HT-29 (cell line): ENCODE measurements around the gene SRF. TPM values are rescaled to one million over a fixed set of nuclear protein-coding genes. Genes with fewer than 3 reads are reported as not detected.
"Not testable (repeated sequence)": the region's sequence is repeated elsewhere in the genome, so short reads cannot be mapped to it uniquely, and the experiment has no call there.

Experiments
- DNase-seq: peaks from one replicate; pipeline ENCODE4 v3.0.0-alpha.2; 2015; ENCODE audit warnings: low spot score
- total RNA-seq: library from RNA; depleted of rRNA; stranded (reverse); fragments of >200 nt; shearing (Covaris generic); gene quantifications from 2 replicates; pipeline ENCODE4 v1.2.3, GENCODE V29; 2014; rRNA removed

Gene SRF
- 49.2 and 57.4 TPM in 2 replicates for total RNA-seq

DNA sequence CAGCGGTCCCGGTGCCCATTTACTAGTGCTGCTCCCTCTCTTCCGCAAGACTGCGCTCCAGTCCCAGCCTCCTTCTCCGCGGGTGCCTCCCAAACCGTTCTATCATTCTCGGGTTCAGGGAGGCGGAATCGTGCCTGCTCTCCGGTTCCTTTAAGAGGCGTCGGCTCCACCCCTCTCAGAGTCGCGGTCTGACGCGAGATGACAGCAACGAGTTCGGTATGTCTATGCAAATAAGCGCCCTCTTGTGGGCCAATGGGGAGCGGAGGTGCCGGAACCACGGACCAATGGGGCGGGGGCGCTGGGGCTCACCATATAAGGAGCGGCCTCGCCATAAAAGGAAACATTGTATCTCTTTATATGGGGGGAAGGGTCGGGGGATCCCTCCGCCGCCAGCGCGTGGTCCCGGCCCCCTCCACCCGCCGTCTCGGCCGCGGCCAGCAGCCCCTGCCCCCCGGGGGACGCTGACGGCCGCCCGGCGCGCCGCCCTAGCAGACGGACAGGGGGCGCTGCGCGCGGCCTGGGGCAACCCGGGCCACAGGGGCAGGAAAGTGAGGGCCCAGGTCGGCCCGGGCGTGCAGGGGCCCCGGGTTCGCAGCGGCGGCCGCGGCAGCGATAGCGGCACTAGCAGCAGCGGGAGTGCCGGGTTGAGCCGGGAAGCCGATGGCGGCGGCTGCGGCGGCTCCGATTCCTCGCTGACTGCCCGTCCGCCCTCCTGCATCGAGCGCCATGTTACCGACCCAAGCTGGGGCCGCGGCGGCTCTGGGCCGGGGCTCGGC lies at the start of gene SRF:
TSS of gene SRF (plus strand) at position 339 of the 776 bp plus-strand sequence. CDS start at position 727, 388 bp downstream.
- peak; percentile 99 for DNase-seq

DNA sequence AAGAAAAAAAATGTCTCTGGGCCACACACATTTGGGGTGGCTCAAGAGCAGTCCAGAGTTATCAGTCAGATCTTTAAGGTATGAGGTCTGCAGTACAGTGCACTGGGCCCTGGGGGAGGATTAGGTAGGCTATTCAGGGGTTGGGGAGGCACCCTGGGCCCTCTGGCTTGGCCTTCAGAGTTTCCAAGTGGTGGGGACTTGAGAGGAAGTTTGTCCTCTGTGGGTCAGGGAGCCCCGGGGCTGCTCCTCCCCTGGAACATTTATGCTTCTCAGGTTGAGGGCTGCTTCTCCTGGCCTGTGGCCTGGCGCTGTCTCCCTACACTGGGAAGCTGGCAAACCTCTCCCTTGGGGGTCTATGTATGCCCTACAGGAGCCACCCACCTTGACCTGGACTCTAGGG lies 48.9 kb upstream of the SRF start:
- DNase-seq = no peak

DNA sequence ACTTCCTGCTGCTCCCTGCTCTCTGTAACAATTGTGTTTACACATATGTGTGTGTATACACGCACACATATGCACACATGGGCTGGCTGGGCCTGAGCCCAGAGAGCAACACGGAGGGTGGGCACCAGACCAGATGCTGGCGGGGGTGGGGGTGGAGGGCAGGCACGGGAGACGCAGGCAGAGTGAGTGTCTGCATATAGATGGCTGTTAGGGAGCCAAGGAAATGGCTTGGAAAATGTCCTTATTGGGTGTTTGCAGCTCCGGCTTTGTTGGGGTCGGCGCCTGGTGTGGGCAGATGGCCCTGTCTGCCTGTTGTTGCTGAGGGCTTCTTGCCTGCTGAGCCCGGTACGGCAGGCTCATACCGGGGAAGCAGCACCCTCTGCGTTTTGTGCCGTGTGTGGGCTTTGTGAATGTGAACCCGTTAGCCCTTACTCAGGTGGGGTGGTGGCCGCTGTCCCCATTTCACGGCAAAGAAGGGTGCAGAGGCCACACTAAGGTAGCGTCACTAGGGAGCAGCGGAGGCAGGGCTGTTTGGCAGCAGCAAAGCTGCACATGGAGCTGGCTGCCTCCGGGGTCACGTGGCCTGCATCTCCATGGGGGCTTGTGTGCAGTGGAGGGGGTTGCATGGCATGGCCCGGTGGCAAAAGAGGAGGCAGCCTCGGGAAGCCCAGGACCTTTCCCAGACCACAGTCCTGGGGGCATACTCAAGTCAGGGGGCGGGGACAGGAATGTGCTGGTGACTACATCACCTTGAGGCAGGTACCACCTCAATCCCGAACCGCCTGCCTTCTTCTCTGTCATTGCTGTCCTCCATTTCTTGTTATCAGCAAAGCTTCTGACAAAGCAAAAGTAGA lies 47.4 kb upstream of the SRF start:
- DNase-seq = no peak

DNA sequence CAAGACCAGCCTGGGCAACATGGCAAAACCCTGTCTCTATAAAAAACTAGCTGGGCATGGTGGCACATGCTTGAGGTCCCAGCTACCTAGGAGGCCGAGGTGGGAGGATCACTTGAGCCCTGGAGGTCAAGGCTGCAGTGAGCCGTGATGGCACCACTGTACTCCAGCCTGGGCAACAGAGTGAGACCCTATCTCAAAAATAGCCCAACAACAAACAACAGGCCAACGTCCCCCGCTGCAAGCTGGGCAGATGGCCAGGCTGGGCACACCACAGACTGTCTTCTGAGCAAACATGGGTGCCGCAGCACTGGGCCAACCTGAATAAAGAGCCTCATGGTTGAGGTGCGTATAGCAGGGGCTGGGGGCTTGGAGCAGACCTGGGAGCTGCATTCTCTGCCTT lies 46.6 kb upstream of the SRF start:
- no peak for DNase-seq

DNA sequence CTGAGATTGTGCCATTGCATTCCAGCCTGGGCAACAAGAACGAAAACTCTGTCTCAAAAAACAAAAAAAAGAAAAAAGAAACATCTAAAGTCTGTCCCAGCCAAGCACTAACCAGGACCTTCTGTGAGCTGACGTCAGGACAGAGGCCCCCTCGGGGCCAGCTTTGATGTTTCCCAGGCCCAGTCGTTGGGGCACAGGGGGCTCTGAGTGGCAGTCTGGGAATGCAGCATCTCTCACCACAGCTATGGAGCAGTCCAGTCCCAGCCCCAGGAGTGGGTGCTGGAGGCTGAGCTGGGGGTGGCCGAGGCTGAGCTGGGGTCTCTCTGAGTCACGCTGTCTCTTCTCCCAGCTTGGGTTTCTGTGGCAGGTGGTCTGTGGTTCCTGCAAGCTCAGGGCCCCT lies 46.0 kb upstream of the SRF start:
- DNase-seq = no peak

DNA sequence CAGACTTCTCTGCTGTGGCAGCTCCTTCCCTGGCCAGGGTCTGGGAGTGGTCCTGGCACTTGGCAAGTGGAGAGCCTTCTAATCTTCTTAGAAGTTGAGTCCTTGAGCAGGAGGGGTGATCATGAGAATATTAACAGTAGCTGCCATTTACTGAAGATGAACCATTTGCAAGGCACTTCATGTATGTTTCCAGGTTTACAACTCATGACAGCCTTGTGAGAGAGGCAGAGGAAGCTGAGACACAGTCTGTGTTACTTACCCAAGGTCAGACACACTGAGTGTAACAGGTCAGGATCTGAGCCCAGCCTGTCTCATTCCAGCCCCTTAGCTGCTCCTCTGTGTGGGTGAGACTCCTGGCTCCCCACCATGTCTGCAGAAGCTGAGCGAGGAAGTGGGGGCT lies 45.5 kb upstream of the SRF start:
- DNase-seq = no peak

DNA sequence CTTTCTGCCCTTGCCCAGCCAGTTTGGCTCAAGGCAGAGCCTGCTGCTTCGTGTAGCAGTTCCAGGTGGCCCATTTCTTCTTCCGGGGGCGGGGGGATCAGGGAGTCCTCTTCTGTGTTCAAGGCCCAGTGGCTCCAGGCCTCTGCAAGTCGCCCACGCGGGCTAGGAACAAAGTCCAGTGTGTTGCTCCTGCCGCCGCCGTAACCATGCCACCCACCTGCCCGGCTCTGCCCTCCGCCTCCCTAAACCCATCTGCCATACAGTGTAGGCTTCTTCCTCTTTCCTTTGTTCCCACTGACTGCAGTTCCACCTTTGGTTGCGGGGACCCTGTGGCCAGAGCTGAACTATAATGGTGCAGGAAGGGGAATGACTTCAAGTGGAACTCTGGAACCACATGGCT lies 43.9 kb upstream of the SRF start:
- DNase-seq = peak; percentile 68

DNA sequence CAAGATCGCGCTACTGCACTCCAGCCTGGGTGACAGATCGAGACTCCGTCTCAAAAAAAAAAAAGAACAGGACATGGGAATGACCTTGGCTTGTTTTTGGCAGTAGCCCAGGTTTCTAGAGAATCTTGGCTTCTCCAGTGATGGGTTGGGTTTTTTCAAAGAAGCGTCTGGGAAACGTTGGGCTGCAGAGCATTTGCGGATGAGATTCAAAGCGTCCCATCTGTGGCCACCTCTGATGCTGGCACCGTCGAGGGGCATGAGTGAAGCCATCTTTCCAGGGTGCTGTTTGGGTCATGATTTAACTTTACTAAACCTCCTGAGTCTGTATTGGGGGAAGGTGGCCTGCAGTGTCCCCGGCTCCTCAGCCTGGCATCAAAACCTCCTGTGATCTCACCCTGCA lies 43.2 kb upstream of the SRF start:
- no peak for DNase-seq

DNA sequence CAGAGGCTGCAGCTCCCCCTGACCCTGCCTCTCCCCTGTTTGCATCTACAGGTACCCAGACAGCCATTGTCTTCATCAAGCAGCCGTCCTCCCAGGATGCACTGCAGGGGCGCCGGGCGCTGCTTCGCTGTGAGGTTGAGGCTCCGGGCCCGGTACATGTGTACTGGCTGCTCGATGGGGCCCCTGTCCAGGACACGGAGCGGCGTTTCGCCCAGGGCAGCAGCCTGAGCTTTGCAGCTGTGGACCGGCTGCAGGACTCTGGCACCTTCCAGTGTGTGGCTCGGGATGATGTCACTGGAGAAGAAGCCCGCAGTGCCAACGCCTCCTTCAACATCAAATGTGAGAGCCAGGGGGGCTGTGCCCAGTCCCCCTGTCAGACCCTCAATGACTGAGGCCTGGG lies 42.1 kb upstream of the SRF start:
- DNase-seq = no peak

DNA sequence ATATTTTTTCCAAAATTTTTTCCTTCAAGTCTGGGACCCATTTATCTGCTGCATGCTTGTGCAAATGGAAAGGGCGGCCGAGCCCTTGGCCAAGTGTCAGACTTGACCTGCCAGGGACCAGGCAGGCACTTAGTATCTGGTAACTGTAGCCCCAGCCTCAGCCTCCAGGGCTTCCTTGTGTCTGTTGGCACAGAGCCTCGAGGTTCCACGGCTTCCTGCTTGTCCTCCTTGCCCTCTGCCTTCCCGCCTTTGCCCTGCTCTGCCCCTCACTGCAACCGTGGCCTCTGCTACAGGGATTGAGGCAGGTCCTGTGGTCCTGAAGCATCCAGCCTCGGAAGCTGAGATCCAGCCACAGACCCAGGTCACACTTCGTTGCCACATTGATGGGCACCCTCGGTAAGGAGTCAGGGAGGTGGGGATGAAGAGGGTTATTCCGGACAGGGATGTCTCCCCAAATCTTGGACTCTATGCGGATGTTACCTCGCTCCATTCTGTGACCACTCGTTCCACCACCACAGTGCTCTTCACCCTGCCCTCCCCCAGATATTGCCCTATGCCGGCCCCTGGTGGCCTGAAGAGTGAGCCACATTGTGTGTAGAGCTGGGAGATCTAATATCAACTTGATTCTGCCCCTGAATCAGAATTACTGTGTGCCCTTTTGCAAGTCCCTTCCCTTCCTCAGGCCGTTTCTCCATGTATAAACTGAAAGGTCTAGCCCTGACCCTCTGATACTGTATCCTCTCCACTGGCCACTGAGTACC lies 41.5 kb upstream of the SRF start:
- peak; percentile 75 for DNase-seq

DNA sequence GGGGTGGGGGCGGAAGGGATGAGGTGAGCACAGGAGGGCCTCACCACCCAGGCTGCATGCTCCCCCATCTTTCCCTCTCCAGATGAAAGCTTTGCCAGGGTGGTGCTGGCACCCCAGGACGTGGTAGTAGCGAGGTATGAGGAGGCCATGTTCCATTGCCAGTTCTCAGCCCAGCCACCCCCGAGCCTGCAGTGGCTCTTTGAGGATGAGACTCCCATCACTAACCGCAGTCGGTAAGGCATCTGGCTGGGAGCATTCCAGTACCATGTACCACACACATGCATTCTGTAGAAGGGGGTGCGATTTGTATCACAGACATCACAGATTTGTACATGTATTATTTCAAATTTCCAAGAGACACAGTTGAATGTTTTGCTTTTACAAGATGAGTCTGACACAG lies 40.6 kb upstream of the SRF start:
- no peak for DNase-seq

DNA sequence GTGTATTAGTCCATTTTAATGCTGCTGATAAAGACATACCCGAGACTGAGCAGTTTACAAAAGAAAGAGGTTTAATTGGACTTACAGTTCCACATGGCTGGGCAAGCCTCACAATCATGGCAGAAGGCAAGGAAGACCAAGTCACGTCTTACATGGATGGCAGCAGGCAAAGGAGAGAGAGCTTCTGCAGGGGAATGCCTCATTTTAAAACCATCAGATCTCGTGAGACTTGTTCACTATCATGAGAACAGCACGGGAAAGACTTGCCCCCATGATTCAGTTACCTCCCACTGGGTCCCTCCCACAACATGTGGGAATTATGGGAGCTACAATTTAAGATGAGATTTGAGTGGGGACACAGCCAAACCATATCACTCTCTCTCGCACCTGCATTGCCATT lies 39.7 kb upstream of the SRF start:
- DNase-seq = not testable (repeated sequence)

DNA sequence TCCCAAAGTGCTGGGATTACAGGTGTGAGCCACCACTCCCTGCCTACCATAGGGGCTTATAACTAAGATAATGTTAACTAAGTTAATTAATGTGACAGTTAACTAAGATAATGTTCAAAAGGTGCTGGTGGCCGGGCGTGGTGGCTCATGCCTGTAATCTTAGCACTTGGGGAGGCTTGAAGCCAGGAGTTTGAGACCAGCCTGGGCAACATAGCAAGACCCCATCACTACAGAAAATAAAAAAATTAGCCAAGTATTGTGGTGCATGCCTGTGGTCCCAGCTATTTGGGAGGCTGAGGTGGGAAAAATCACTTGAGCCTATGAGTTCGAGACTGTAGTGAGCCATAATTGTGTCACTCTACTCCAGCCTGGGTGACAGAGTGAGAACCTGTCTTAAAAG lies 32.8 kb upstream of the SRF start:
- no peak for DNase-seq

DNA sequence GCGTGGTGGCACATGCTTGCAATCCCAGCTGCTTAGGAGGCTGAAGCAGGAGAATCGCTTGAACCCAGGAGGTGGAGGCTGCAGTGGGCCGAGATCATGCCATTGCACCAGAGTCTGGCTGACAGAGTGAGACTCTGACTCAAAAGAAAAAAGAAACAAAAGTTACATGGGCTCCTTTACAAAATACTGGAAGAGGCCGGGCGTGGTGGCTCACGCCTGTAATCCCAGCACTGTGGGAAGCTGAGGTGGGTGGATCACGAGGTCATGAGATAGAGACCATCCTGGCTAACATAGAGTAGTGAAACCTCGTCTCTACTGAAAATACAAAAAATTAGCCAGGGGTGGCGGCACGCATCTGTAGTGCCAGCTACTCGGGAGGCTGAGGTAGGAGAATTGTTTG lies 31.1 kb upstream of the SRF start:
- DNase-seq = not testable (repeated sequence)

DNA sequence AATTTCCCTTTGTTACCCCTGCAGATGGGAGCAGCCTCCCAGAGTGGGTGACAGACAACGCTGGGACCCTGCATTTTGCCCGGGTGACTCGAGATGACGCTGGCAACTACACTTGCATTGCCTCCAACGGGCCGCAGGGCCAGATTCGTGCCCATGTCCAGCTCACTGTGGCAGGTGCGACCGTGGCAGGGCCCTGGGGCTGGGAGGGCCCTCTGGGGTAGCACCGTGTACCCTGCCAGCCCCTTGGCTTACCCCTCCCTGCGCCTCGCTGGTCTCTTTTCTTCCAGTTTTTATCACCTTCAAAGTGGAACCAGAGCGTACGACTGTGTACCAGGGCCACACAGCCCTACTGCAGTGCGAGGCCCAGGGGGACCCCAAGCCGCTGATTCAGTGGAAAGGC lies 29.4 kb upstream of the SRF start:
- DNase-seq = no peak

DNA sequence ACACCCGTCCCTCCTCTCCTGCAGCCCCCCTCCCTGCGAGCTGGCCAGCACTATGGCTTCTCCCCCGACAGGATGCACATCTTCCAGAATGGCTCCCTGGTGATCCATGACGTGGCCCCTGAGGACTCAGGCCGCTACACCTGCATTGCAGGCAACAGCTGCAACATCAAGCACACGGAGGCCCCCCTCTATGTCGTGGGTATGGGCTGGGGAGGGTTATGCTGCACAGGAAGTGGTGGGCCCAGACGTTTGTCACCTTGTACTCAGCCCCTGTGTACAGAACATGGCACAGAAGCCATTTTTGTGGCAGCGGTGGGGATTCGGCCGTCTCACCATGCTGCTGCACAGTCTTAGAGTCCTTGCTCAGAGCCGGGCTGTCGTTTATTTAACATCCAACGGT lies 29.0 kb upstream of the SRF start:
- DNase-seq = no peak

DNA sequence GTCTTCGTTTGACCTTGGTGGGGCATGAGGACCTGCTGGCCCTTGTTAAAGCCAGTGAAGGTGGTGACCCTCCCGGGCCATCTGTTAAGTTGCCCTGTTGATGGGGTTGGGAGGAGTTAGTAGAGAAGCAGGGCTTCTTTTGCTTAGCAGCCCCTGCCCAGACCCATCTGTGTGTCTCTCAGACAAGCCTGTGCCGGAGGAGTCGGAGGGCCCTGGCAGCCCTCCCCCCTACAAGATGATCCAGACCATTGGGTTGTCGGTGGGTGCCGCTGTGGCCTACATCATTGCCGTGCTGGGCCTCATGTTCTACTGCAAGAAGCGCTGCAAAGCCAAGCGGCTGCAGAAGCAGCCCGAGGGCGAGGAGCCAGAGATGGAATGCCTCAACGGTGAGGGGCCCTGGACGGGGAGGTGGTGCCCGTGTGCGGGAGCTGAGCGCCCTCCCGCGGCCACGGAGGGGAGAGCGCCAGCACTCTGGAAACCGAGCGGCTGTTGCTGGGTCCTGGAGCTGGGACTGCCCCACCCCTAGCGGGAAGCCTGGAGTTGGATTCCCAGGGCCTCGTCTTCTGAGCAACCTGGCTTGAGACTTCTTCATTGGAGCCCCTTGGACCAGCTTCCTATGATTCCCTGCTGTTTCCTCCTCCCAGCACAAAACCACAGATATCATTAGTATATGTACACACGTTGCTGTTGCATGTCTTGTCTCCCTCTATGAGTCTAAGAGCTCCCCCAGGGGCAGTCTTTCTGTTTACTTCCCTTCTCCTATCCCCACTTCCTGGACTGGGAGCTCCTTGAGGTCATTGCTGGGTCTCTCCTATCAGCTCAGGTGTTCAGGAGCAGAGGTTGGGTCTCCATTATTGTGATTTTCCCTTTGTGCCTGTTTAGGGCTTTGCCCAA lies 27.6 kb upstream of the SRF start:
- DNase-seq = peak; percentile 89

DNA sequence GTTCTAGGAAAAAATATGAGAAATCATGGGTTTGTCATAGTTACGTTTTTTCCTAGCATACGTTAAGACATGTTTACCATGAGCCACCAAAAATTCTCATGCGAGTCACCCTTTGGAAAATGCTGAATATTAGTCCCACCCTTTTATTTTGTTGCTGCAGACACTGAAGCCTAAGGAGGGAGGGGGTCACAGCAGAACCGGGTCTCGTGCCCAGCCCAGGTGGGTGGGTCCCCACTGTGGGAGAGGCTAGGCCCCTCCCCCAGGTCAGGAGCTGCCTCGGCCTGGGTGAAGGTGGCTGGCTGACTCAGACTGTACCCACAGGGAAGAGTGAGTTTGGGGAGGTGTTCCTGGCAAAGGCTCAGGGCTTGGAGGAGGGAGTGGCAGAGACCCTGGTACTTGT lies 26.2 kb upstream of the SRF start:
- DNase-seq = no peak

DNA sequence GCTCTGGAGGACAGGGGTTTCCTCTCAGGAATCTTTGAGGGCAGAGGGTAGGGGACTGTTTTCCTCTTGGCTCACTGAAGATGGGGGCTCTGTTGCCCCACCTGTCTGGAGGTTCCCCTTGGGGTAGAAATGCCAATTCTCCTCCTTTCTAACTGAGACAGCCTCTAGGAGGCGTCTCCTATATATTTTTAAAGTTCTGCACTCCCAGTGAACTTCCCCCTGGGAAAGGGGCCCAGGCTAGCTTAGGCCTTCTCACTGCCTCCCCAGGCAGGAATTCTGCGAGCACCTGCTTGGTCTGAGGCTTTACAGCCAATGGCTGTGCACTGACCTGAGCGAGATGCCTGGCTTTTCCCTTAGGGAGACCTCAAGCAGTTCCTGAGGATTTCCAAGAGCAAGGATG lies 24.8 kb upstream of the SRF start:
- DNase-seq = no peak

DNA sequence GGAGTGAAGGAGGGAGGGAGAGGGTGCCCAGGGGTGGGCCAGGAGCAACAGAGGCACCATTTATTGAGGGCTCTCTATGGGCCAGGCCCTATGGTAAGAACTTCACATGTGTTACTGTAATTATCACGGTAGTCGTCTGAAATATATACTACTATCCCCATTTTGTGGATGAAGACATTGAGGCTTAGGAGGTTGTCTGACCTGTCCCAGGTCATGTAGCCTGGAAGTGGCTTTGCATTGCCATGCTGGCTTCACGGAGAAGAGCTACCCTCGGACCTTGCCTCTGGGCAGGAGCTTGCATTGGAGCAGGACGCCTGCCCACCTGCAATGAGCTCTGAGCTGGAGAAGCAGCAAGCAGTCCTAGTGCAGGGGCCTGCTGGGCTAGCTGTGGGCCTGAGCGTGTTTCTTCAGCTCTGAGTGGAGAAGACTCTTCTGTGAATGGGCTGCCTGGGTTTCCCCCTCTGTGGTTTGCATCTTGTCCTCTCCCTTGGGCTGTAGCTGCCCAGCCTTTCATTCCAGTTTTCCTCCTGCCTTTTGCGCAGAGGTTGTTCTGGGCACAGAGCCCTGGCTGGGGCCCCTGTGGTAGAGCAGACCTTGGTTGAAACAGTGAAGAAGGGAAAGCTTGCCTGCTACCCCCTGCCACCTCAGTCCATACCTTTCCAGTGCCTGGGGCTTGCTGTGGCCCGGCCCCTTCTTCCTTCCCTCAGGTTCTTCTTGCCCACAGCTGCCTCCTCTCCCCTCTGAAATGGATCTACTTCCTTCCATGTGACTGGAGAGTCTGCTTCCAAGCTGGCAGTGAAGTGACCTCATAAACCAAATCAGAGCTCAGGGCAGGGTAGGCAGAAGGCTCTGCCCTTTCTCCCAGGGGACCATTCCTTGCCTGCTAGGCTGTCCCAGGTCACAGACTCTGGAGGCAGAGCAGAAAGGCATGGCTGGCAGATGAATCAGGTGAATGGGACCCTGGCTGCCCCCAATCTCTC lies 24.1 kb upstream of the SRF start:
- DNase-seq = no peak
